GM23338 (cell line): Measurements from ENCODE around the gene MYO1G. TPM values are rescaled to one million over a fixed set of nuclear protein-coding genes. Genes with fewer than 3 reads are reported as not detected.

ENCODE experiments used
- ATAC-seq: fragments of 200-7000 bp; cut with Tn5 transposase; 3 replicates; pipeline ENCODE4 v1.9.1; 2020
- DNase-seq: peaks from one replicate; pipeline ENCODE4 v3.0.0-alpha.2; 2015; ENCODE audit warnings: low spot score
- H2AFZ ChIP-seq: fragments of 200-600 bp; sonication (generic); 2 replicates; pipeline ENCODE4 v1.8.0; 2016; ENCODE audit warnings: antibody characterized with exemption, mild to moderate bottlenecking, moderate library complexity
- H3F3A ChIP-seq: fragments of 200-600 bp; sonication (generic); replicated peaks from 2 replicates; pipeline ENCODE4 v1.8.0; 2017; ENCODE audit warnings: antibody characterized with exemption, mixed run types, low read depth
- H3K27ac ChIP-seq: fragments of 200-600 bp; sonication (generic); 2 replicates; pipeline ENCODE4 v1.6.1; 2016; ENCODE audit warnings: low read depth
- H3K27me3 ChIP-seq: fragments of 200-600 bp; sonication (generic); 2 replicates; pipeline ENCODE4 v1.8.0; 2016; ENCODE audit warnings: mild to moderate bottlenecking, mixed run types, moderate library complexity; ENCODE audit not compliant: insufficient read depth
- H3K36me3 ChIP-seq: fragments of 200-600 bp; sonication (generic); 2 replicates; pipeline ENCODE4 v1.8.0; 2016; ENCODE audit warnings: mild to moderate bottlenecking; ENCODE audit not compliant: insufficient read depth
- H3K4me1 ChIP-seq: fragments of 200-600 bp; sonication (generic); 2 replicates; pipeline ENCODE4 v1.8.0; 2016; ENCODE audit warnings: mild to moderate bottlenecking, moderate library complexity; ENCODE audit not compliant: insufficient read depth
- H3K4me2 ChIP-seq: fragments of 200-600 bp; sonication (generic); 2 replicates; pipeline ENCODE4 v1.7.1; 2017; ENCODE audit warnings: mixed run types
- H3K4me3 ChIP-seq: fragments of 200-600 bp; sonication (generic); 2 replicates; pipeline ENCODE4 v1.6.1; 2016; ENCODE audit warnings: mixed run types
- H3K79me2 ChIP-seq: fragments of 200-600 bp; sonication (generic); replicated peaks from 2 replicates; pipeline ENCODE4 v1.8.0; 2017; ENCODE audit warnings: mild to moderate bottlenecking; ENCODE audit not compliant: insufficient read depth
- H3K9me2 ChIP-seq: fragments of 200-600 bp; sonication (generic); 2 replicates; pipeline ENCODE4 v1.8.0; 2017; ENCODE audit not compliant: insufficient read depth
- H4K20me1 ChIP-seq: fragments of 200-600 bp; sonication (generic); replicated peaks from 2 replicates; pipeline ENCODE4 v1.8.0; 2017; ENCODE audit warnings: mild to moderate bottlenecking; ENCODE audit not compliant: insufficient read depth
- H3K27ac Mint-ChIP-seq: 2 replicates; pipeline ENCODE4 v1.8.0; 2020; ENCODE audit warnings: inconsistent platforms, mild to moderate bottlenecking, moderate library complexity, mixed read lengths
- H3K27me3 Mint-ChIP-seq: 3 replicates; pipeline ENCODE4 v1.8.0; 2022; ENCODE audit warnings: low read depth, mild to moderate bottlenecking, moderate library complexity, mixed read lengths, inconsistent platforms; ENCODE audit not compliant: insufficient read depth, poor library complexity
- H3K36me3 Mint-ChIP-seq: 3 replicates; pipeline ENCODE4 v1.8.0; 2021; ENCODE audit warnings: low read depth, mild to moderate bottlenecking, inconsistent platforms, moderate library complexity, mixed read lengths
- H3K4me1 Mint-ChIP-seq: 3 replicates; pipeline ENCODE4 v1.8.0; 2020; ENCODE audit warnings: mild to moderate bottlenecking, inconsistent platforms, mixed read lengths
- H3K4me3 Mint-ChIP-seq: 3 replicates; pipeline ENCODE4 v1.8.0; 2021; ENCODE audit warnings: moderate library complexity, mild to moderate bottlenecking, inconsistent platforms, mixed read lengths
- H3K9me3 Mint-ChIP-seq: 3 replicates; pipeline ENCODE4 v1.8.0; 2020; ENCODE audit warnings: moderate library complexity, mild to moderate bottlenecking, inconsistent platforms, mixed read lengths
- CREB1 ChIP-seq: fragments of 250-450 bp; sonication (Bioruptor Pico); IDR thresholded peaks from 2 replicates; pipeline ENCODE4 v1.5.0; 2020; ENCODE audit warnings: low read depth, mild to moderate bottlenecking, moderate library complexity
- EZH2 ChIP-seq: fragments of 200-600 bp; sonication (generic); IDR thresholded peaks from one replicate; pipeline ENCODE4 v1.8.0; 2017; ENCODE audit warnings: antibody characterized with exemption, mild to moderate bottlenecking, low read depth; ENCODE audit not compliant: unreplicated experiment
- JUNB ChIP-seq: IDR thresholded peaks from one replicate; pipeline ENCODE4 v1.6.1; 2016; ENCODE audit warnings: antibody characterized with exemption; ENCODE audit not compliant: unreplicated experiment
- NANOG ChIP-seq: IDR thresholded peaks from 2 replicates; pipeline ENCODE4 v1.6.1; 2016; ENCODE audit warnings: antibody characterized with exemption, borderline replicate concordance
- POLR2AphosphoS5 ChIP-seq: IDR thresholded peaks from 2 replicates; pipeline ENCODE4 v1.6.1; 2016; ENCODE audit warnings: antibody characterized with exemption, low read depth
- STAT1 ChIP-seq: IDR thresholded peaks from one replicate; pipeline ENCODE4 v1.6.1; 2016; ENCODE audit warnings: antibody characterized with exemption; ENCODE audit not compliant: unreplicated experiment
- ZNF114 ChIP-seq: fragments of 250-450 bp; sonication (Bioruptor Pico); IDR thresholded peaks from 2 replicates; pipeline ENCODE4 v1.5.0; 2020; ENCODE audit warnings: mild to moderate bottlenecking, moderate library complexity
- polyA plus RNA-seq: library from polyadenylated mRNA; unstranded; fragments of >200 nt; fragmentation: Nextera tagmentation; extraction: Ambion mirVana; gene quantifications from 2 replicates; pipeline ENCODE4 v1.2.1, GENCODE V29; 2016
- total RNA-seq: library from RNA; depleted of rRNA; stranded (reverse); fragments of >200 nt; shearing (Covaris generic); gene quantifications from 2 replicates; pipeline ENCODE4 v1.2.3, GENCODE V29; 2014
- TF ChIP-seq, protein P1 (sequence below): IDR thresholded peaks from 2 replicates; pipeline ENCODE4 v1.6.1; 2016; ENCODE audit warnings: antibody characterized with exemption
- TF ChIP-seq, protein P2 (sequence below): IDR thresholded peaks from one replicate; pipeline ENCODE4 v1.6.1; 2018; ENCODE audit warnings: antibody characterized with exemption; ENCODE audit not compliant: unreplicated experiment
- TF ChIP-seq, protein P3 (sequence below): fragments of 250-450 bp; sonication (Bioruptor Pico); IDR thresholded peaks from 2 replicates; pipeline ENCODE4 v1.5.0; 2020; ENCODE audit warnings: mild to moderate bottlenecking, moderate library complexity

The MYO1G gene
- total and polyA plus RNA-seq, 2 experiments from 2014 or later, result 0.10 to 0.11 TPM

DNA sequence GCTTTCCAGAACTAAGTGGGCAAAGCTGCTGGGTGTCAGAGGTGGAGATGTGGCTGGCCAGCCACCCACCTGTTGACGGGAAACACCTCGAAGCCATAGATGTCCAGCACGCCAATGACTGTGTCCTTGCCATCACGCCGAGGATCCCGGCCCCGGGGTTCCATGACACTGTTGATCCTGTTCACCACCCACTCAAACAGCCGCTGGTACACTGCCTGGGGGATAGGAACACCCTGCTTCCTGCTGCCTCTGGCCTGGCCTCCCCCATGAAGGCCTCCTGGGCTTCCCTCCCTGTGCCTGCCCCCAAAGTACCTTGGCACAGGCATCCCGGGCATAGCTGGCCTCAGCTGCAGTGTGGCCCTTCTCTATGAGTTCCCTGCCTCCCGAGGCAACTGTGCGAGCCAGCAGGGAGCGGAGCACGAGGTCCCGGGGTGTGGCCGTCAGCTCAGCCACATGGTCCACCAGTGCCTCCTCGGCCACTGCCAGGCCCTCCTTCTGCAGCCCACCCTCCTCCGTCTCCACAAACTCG is 8.2 kb downstream of the MYO1G start:
- no peak for TF ChIP-seq CREB1 (CRISPR knock-in tag)
- Histone ChIP-seq H3F3A (no peaks in the 10 kb centered on the region), H3K4me3 (no peak overlapping the region), H4K20me1 (no peaks in the 10 kb centered on the region), H3K27ac (no peak overlapping the region), H3K36me3 (no peaks in the 10 kb centered on the region), H3K79me2 (no peaks in the 10 kb centered on the region), H3K4me1 (no peaks in the 10 kb centered on the region), H3K4me2 (no peak overlapping the region), H2AFZ (no peak overlapping the region), H3K27me3 (no peaks in the 10 kb centered on the region), H3K9me2 (no peaks in the 10 kb centered on the region)
- no peaks in the 10 kb centered on the region for H3K9me3 Mint-ChIP-seq
- DNase-seq, result no peak
- H3K36me3 Mint-ChIP-seq, result no peaks in the 10 kb centered on the region
- H3K27ac Mint-ChIP-seq, result no peak overlapping the region
- H3K4me3 Mint-ChIP-seq, result no peak overlapping the region
- no peaks in the 10 kb centered on the region for H3K4me1 Mint-ChIP-seq
- ATAC-seq, result no peak
- H3K27me3 Mint-ChIP-seq, result peaks cover 8% of the 10 kb centered on the region

DNA sequence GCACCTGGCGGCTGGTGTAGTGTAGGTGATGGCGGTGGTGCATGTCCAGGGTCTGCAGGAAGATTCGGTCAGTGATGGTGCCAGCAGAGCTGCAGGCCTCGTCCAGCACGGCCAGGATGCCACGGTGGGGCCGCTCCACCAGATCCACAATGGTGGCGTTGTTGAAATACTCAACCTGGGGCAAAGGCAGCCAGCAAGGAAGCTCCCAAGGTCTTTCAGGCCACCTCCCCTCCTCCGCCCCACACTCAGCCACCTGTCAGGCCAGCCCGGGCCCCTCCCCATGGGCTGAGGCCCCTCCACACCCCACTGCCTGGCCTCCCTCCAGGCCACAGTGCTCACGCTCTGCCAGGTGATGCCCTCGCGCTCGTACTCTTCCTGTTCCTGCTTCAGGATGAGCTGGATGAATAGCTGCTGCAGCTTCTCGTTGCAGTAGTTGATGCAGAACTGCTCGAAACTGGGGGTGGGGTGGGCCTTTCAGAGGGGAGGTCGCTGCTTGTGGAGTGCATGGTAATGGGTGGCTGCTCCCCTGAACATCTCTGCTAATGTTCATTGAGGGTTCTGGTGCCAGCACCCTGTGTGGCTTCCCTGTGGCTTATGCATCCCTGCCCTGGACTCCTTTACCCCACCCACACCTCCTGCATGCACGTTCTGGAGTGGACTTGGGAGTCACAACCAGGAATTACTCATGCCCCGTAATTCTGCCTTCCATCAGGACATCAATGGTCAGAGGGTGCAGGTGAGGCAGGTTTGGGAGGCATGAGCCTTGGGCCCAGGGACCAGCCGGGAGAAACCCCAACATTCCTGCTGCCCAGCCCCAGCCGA is 8.9 kb downstream of the MYO1G start:
- no peaks in the 10 kb centered on the region for H3K4me1 ChIP-seq
- H3K27me3 ChIP-seq, result no peaks in the 10 kb centered on the region
- H3F3A ChIP-seq, result no peaks in the 10 kb centered on the region
- no peaks in the 10 kb centered on the region for H3K36me3 ChIP-seq
- H3K79me2 ChIP-seq, result no peaks in the 10 kb centered on the region
- Mint-ChIP-seq H3K36me3 (no peaks in the 10 kb centered on the region), H3K4me3 (no peak overlapping the region), H3K4me1 (no peaks in the 10 kb centered on the region), H3K27me3 (peaks cover 5% of the 10 kb centered on the region), H3K27ac (no peak overlapping the region), H3K9me3 (no peaks in the 10 kb centered on the region)
- H3K4me2 ChIP-seq, result no peak overlapping the region
- no peaks in the 10 kb centered on the region for H4K20me1 ChIP-seq
- DNase-seq (no peak), ATAC-seq (no peak)
- no peak overlapping the region for H2AFZ ChIP-seq
- H3K9me2 ChIP-seq, result no peaks in the 10 kb centered on the region
- H3K27ac ChIP-seq, result no peak overlapping the region
- H3K4me3 ChIP-seq, result no peak overlapping the region
- TF ChIP-seq CREB1 (CRISPR knock-in tag) (no peak), STAT1 (no peak), EZH2 (no peak), POLR2AphosphoS5 (no peak), JUNB (no peak), ZNF114 (CRISPR knock-in tag) (no peak), NANOG (no peak)
- TF ChIP-seq, protein P1, sequence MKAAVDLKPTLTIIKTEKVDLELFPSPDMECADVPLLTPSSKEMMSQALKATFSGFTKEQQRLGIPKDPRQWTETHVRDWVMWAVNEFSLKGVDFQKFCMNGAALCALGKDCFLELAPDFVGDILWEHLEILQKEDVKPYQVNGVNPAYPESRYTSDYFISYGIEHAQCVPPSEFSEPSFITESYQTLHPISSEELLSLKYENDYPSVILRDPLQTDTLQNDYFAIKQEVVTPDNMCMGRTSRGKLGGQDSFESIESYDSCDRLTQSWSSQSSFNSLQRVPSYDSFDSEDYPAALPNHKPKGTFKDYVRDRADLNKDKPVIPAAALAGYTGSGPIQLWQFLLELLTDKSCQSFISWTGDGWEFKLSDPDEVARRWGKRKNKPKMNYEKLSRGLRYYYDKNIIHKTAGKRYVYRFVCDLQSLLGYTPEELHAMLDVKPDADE, result no peak
- TF ChIP-seq, protein P2, sequence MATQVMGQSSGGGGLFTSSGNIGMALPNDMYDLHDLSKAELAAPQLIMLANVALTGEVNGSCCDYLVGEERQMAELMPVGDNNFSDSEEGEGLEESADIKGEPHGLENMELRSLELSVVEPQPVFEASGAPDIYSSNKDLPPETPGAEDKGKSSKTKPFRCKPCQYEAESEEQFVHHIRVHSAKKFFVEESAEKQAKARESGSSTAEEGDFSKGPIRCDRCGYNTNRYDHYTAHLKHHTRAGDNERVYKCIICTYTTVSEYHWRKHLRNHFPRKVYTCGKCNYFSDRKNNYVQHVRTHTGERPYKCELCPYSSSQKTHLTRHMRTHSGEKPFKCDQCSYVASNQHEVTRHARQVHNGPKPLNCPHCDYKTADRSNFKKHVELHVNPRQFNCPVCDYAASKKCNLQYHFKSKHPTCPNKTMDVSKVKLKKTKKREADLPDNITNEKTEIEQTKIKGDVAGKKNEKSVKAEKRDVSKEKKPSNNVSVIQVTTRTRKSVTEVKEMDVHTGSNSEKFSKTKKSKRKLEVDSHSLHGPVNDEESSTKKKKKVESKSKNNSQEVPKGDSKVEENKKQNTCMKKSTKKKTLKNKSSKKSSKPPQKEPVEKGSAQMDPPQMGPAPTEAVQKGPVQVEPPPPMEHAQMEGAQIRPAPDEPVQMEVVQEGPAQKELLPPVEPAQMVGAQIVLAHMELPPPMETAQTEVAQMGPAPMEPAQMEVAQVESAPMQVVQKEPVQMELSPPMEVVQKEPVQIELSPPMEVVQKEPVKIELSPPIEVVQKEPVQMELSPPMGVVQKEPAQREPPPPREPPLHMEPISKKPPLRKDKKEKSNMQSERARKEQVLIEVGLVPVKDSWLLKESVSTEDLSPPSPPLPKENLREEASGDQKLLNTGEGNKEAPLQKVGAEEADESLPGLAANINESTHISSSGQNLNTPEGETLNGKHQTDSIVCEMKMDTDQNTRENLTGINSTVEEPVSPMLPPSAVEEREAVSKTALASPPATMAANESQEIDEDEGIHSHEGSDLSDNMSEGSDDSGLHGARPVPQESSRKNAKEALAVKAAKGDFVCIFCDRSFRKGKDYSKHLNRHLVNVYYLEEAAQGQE, result no peak
- TF ChIP-seq, protein P3, sequence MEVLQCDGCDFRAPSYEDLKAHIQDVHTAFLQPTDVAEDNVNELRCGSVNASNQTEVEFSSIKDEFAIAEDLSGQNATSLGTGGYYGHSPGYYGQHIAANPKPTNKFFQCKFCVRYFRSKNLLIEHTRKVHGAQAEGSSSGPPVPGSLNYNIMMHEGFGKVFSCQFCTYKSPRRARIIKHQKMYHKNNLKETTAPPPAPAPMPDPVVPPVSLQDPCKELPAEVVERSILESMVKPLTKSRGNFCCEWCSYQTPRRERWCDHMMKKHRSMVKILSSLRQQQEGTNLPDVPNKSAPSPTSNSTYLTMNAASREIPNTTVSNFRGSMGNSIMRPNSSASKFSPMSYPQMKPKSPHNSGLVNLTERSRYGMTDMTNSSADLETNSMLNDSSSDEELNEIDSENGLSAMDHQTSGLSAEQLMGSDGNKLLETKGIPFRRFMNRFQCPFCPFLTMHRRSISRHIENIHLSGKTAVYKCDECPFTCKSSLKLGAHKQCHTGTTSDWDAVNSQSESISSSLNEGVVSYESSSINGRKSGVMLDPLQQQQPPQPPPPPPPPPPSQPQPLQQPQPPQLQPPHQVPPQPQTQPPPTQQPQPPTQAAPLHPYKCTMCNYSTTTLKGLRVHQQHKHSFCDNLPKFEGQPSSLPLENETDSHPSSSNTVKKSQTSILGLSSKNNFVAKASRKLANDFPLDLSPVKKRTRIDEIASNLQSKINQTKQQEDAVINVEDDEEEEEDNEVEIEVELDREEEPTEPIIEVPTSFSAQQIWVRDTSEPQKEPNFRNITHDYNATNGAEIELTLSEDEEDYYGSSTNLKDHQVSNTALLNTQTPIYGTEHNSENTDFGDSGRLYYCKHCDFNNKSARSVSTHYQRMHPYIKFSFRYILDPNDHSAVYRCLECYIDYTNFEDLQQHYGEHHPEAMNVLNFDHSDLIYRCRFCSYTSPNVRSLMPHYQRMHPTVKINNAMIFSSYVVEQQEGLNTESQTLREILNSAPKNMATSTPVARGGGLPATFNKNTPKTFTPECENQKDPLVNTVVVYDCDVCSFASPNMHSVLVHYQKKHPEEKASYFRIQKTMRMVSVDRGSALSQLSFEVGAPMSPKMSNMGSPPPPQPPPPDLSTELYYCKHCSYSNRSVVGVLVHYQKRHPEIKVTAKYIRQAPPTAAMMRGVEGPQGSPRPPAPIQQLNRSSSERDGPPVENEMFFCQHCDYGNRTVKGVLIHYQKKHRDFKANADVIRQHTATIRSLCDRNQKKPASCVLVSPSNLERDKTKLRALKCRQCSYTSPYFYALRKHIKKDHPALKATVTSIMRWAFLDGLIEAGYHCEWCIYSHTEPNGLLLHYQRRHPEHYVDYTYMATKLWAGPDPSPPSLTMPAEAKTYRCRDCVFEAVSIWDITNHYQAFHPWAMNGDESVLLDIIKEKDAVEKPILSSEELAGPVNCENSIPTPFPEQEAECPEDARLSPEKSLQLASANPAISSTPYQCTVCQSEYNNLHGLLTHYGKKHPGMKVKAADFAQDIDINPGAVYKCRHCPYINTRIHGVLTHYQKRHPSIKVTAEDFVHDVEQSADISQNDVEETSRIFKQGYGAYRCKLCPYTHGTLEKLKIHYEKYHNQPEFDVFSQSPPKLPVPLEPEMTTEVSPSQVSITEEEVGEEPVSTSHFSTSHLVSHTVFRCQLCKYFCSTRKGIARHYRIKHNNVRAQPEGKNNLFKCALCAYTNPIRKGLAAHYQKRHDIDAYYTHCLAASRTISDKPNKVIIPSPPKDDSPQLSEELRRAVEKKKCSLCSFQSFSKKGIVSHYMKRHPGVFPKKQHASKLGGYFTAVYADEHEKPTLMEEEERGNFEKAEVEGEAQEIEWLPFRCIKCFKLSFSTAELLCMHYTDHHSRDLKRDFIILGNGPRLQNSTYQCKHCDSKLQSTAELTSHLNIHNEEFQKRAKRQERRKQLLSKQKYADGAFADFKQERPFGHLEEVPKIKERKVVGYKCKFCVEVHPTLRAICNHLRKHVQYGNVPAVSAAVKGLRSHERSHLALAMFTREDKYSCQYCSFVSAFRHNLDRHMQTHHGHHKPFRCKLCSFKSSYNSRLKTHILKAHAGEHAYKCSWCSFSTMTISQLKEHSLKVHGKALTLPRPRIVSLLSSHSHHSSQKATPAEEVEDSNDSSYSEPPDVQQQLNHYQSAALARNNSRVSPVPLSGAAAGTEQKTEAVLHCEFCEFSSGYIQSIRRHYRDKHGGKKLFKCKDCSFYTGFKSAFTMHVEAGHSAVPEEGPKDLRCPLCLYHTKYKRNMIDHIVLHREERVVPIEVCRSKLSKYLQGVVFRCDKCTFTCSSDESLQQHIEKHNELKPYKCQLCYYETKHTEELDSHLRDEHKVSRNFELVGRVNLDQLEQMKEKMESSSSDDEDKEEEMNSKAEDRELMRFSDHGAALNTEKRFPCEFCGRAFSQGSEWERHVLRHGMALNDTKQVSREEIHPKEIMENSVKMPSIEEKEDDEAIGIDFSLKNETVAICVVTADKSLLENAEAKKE (CRISPR knock-in tag), result no peak
